MM.1S (cell line): ENCODE measurements around the gene TRIM38.

Experiments
- DNase-seq: peaks from one replicate; pipeline ENCODE4 v3.0.0-alpha.2; 2015
- H2AFZ ChIP-seq: fragments of 300-600 bp; sonication (generic); 2 replicates; pipeline ENCODE4 v1.6.0; 2016; ENCODE audit warnings: antibody characterized with exemption, low read length
- H3F3A ChIP-seq: fragments of 300-600 bp; sonication (generic); 2 replicates; pipeline ENCODE4 v1.6.1; 2016; ENCODE audit warnings: mild to moderate bottlenecking, antibody characterized with exemption, low read length, moderate library complexity, mixed read lengths; ENCODE audit not compliant: insufficient read depth
- H3K27ac ChIP-seq: fragments of 300-600 bp; sonication (generic); 2 replicates; pipeline ENCODE4 v1.5.1; 2016; ENCODE audit warnings: mild to moderate bottlenecking, low read length
- H3K27me3 ChIP-seq: fragments of 300-600 bp; sonication (generic); replicated peaks from 2 replicates; pipeline ENCODE4 v1.6.0; 2016; ENCODE audit warnings: low read length; ENCODE audit not compliant: insufficient read depth
- H3K36me3 ChIP-seq: fragments of 300-600 bp; sonication (generic); replicated peaks from 2 replicates; pipeline ENCODE4 v1.6.1; 2016; ENCODE audit warnings: mild to moderate bottlenecking, low read length, mixed read lengths; ENCODE audit not compliant: insufficient read depth
- H3K4me1 ChIP-seq: fragments of 300-600 bp; sonication (generic); 2 replicates; pipeline ENCODE4 v1.6.1; 2016; ENCODE audit warnings: low read length, mixed read lengths
- H3K4me2 ChIP-seq: fragments of 300-600 bp; sonication (generic); 2 replicates; pipeline ENCODE4 v1.6.0; 2016; ENCODE audit warnings: low read depth, low read length
- H3K4me3 ChIP-seq: fragments of 300-600 bp; sonication (generic); 2 replicates; pipeline ENCODE4 v1.5.1; 2016; ENCODE audit warnings: low read length, mixed read lengths
- H3K79me2 ChIP-seq: fragments of 300-600 bp; sonication (generic); 2 replicates; pipeline ENCODE4 v1.6.1; 2016; ENCODE audit warnings: mixed run types, low read length, mixed read lengths
- H3K9ac ChIP-seq: fragments of 300-600 bp; sonication (generic); 2 replicates; pipeline ENCODE4 v1.6.1; 2016; ENCODE audit warnings: low read length, mixed read lengths
- H3K9me2 ChIP-seq: fragments of 300-600 bp; sonication (generic); replicated peaks from 2 replicates; pipeline ENCODE4 v1.6.1; 2016; ENCODE audit warnings: mild to moderate bottlenecking, low read length, mixed read lengths; ENCODE audit not compliant: insufficient read depth
- H3K9me3 ChIP-seq: fragments of 300-600 bp; sonication (generic); replicated peaks from 2 replicates; pipeline ENCODE4 v1.6.1; 2016; ENCODE audit warnings: mild to moderate bottlenecking, low read length, mixed read lengths; ENCODE audit not compliant: insufficient read depth
- H4K20me1 ChIP-seq: fragments of 300-600 bp; sonication (generic); 2 replicates; pipeline ENCODE4 v1.6.1; 2016; ENCODE audit warnings: mild to moderate bottlenecking, low read length, moderate library complexity, mixed read lengths; ENCODE audit not compliant: insufficient read depth
- CTCF ChIP-seq: fragments of 300-600 bp; sonication (generic); IDR thresholded peaks from 2 replicates; pipeline ENCODE4 v1.5.1; 2016; ENCODE audit warnings: antibody characterized with exemption, low read length, mixed read lengths
- EZH2 ChIP-seq: fragments of 300-600 bp; sonication (generic); optimal IDR thresholded peaks from 2 replicates; pipeline ENCODE3; 2017; ENCODE audit warnings: low read depth, mild to moderate bottlenecking, antibody characterized with exemption, low read length, mixed read lengths
- EZH2phosphoT487 ChIP-seq: fragments of 300-600 bp; sonication (generic); IDR thresholded peaks from 2 replicates; pipeline ENCODE4 v1.6.1; 2018; ENCODE audit warnings: antibody characterized with exemption, low read length

Gene TRIM38

GRCh38 chr6:26031151-26031594, 68.6 kb downstream of the TRIM38 start:
- H3K4me3 ChIP-seq: peak overlapping the region; percentile 54
- H3F3A ChIP-seq: peaks cover 53% of the 10 kb centered on the region
- peak overlapping the region; percentile 98 for H3K27ac ChIP-seq
- no peaks in the 10 kb centered on the region for H3K9me3 ChIP-seq
- TF ChIP-seq CTCF (no peak), EZH2 (no peak), EZH2phosphoT487 (no peak)
- H3K79me2 ChIP-seq: no peaks in the 10 kb centered on the region
- DNase-seq: peak; percentile 70
- H3K36me3 ChIP-seq: no peaks in the 10 kb centered on the region
- peak overlapping the region; percentile 69 for H3K9ac ChIP-seq
- H4K20me1 ChIP-seq: no peaks in the 10 kb centered on the region
- H2AFZ ChIP-seq: no peak overlapping the region
- no peaks in the 10 kb centered on the region for H3K9me2 ChIP-seq
- peak overlapping the region; percentile 97 for H3K4me2 ChIP-seq
- peaks cover 30% of the 10 kb centered on the region for H3K4me1 ChIP-seq
- no peaks in the 10 kb centered on the region for H3K27me3 ChIP-seq

- Histone ChIP-seq H3K79me2 (no peaks in the 10 kb centered on the region), H3K27ac (peak overlapping the region; percentile 98), H4K20me1 (no peaks in the 10 kb centered on the region), H3K36me3 (no peaks in the 10 kb centered on the region), H3K4me1 (peaks cover 30% of the 10 kb centered on the region), H3K27me3 (no peaks in the 10 kb centered on the region), H3F3A (peaks cover 48% of the 10 kb centered on the region), H3K9me3 (no peaks in the 10 kb centered on the region), H3K4me3 (peak overlapping the region; percentile 69), H3K9ac (peak overlapping the region; percentile 86), H3K9me2 (no peaks in the 10 kb centered on the region), H2AFZ (no peak overlapping the region; the same call in 1 of the 2 replicates), H3K4me2 (peak overlapping the region; percentile 97)
- TF ChIP-seq EZH2phosphoT487: no peak
- TF ChIP-seq CTCF: peak; percentile 19; the same call in 1 of the 2 replicates
- peak; percentile 98 for DNase-seq
These were observed 69.2 kb downstream of the TRIM38 start for GRCh38 chr6:26031595-26032339.

GRCh38 chr6:26032340-26033084, 69.9 kb downstream of the TRIM38 start:
- peak; percentile 59 for DNase-seq
- H3K27ac ChIP-seq: peak overlapping the region; percentile 98
- H3K4me2 ChIP-seq: peak overlapping the region; percentile 97
- H3K27me3 ChIP-seq: no peaks in the 10 kb centered on the region
- H3F3A ChIP-seq: peaks cover 42% of the 10 kb centered on the region
- no peaks in the 10 kb centered on the region for H3K36me3 ChIP-seq
- no peaks in the 10 kb centered on the region for H3K9me2 ChIP-seq
- no peaks in the 10 kb centered on the region for H3K79me2 ChIP-seq
- peak overlapping the region; percentile 69 for H3K4me3 ChIP-seq
- H2AFZ ChIP-seq: peak overlapping the region; percentile 33; the same call in 1 of the 2 replicates
- H3K9me3 ChIP-seq: no peaks in the 10 kb centered on the region
- TF ChIP-seq EZH2 (no peak), CTCF (no peak), EZH2phosphoT487 (no peak)
- H4K20me1 ChIP-seq: no peaks in the 10 kb centered on the region
- H3K9ac ChIP-seq: peak overlapping the region; percentile 86
- peaks cover 28% of the 10 kb centered on the region for H3K4me1 ChIP-seq
